ENCODE measurements around the gene PTPRT.

The PTPRT gene

DNA sequence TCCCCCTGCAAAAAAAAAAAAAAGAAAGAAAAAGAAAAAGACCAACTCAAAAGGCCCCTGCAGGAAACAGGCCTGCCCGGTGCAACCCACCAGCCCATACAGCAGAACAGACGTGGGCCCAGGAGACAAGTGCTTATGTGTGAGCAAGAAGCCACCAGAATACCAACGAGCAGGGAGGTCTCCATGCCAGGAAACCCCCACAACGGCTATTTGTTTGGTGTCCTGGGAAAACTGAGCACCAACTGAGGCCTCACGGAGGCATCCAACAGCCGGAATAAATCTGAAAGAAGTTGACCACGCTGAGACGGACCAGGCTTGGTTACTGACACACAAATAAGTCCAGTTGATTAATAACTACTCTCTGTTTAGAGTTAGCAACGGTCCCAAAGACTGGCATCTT is 29.7 kb downstream of the PTPRT start:
- no peak for DNase-seq (ENCODE audit: low read depth)
- TF ChIP-seq, protein P1, sequence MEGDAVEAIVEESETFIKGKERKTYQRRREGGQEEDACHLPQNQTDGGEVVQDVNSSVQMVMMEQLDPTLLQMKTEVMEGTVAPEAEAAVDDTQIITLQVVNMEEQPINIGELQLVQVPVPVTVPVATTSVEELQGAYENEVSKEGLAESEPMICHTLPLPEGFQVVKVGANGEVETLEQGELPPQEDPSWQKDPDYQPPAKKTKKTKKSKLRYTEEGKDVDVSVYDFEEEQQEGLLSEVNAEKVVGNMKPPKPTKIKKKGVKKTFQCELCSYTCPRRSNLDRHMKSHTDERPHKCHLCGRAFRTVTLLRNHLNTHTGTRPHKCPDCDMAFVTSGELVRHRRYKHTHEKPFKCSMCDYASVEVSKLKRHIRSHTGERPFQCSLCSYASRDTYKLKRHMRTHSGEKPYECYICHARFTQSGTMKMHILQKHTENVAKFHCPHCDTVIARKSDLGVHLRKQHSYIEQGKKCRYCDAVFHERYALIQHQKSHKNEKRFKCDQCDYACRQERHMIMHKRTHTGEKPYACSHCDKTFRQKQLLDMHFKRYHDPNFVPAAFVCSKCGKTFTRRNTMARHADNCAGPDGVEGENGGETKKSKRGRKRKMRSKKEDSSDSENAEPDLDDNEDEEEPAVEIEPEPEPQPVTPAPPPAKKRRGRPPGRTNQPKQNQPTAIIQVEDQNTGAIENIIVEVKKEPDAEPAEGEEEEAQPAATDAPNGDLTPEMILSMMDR (conservative IDR thresholded peaks at IDR 0.05; ENCODE audit: low read length), result no peak
- H3K4me3 ChIP-seq (ENCODE audit: low read length), result no peak overlapping the region

DNA sequence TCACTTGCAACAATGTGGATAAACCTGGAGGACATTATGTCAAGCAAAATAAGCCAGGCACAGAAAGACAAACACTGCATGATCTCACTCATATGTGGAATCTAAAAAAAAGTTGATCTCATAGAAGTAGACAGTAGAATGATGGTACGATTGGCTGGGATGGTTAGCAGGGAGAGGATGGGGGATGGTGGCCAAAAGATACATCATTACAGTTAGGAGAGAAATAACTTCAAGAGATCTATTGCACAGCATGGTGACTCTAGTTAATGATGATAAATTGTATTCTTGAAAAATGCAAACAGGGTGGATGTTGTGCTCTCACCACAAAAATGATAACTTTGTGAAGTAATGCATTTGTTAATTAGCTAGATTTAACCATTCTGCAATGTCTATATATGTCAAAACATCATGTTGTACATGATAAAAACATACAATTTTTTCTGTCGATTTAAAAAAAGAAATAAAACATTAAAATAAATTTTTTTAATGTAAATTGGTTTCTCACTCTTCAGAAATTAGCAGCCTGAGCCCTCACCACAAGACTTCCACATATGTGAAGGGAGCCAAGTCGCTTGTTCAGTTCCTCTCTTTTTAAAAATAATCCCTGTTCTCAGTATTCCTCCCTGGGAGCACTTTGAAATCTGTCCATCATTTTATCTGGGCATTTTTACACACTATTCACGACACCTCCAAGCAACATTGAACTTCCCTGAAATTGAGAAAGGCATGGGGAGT is 34.2 kb downstream of the PTPRT start:
- DNase-seq (ENCODE audit: low read depth), result no peak
- TF ChIP-seq, protein P1 (conservative IDR thresholded peaks at IDR 0.05; ENCODE audit: low read length), result no peak
- no peak overlapping the region for H3K4me3 ChIP-seq (ENCODE audit: low read length)

DNA sequence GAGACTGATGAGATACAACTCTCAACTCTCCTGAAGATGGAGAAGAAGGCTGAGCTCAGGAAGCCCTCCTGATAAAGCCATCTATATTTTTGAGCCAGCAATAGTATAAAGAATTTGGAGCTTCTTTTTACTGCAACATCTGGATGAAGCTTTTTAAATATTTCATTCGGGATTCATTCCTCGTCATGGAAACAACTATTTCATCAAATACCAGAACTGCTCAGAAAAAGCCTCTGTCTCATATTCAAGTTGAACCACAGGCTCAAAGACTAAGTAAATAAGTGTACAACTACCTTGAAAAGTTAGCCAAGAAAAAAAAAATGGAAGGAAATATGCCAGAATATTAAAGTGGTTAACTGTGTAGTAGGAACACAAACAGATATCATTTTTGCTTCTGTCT is 37.8 kb downstream of the PTPRT start:
- no peak for DNase-seq (ENCODE audit: low read depth)
- H3K4me3 ChIP-seq (ENCODE audit: low read length), result no peak overlapping the region
- TF ChIP-seq, protein P1 (conservative IDR thresholded peaks at IDR 0.05; ENCODE audit: low read length), result no peak

DNA sequence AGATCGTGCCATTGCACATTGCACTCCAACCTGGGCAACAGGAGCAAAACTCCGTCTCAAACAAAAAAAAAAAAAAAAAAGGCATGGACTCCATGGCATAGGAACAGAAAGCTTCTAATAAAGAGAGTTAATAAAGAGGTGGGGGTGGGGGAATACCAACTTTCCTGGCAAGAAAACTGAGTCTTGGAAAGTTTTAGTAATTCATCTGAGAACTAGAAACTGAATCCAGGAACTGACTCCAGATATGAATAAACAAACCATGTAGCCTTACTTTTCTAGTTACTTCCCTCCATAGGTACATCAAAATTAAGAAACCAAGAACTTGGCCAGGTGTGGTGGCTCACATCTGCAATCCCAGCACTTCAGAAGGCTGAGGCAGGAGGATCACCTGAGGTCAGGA is 38.5 kb downstream of the PTPRT start:
- TF ChIP-seq, protein P1 (conservative IDR thresholded peaks at IDR 0.05; ENCODE audit: low read length), result no peak
- no peak for DNase-seq (ENCODE audit: low read depth)
- no peak overlapping the region for H3K4me3 ChIP-seq (ENCODE audit: low read length)

DNA sequence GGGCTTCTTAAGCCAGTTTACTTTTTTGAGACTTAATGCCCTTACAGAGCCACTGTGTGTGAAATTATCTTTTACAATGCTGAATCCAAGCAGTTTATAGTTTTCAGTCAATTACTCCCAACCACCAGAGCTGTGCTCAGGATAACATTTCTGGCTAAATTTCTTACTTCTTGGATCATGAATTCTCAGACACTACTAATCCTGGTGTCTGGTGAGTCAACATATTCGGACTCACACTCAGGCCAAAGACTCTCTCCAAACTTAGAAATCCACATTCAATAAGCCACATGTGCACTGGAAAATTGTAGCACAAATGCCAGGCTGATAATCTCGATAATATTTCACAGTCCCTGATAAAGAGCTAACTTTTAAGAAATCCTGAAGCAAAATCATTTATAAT is 49.0 kb downstream of the PTPRT start:
- H3K4me3 ChIP-seq (ENCODE audit: low read length), result no peak overlapping the region
- TF ChIP-seq, protein P1 (conservative IDR thresholded peaks at IDR 0.05; ENCODE audit: low read length), result no peak
- DNase-seq (ENCODE audit: low read depth), result no peak

DNA sequence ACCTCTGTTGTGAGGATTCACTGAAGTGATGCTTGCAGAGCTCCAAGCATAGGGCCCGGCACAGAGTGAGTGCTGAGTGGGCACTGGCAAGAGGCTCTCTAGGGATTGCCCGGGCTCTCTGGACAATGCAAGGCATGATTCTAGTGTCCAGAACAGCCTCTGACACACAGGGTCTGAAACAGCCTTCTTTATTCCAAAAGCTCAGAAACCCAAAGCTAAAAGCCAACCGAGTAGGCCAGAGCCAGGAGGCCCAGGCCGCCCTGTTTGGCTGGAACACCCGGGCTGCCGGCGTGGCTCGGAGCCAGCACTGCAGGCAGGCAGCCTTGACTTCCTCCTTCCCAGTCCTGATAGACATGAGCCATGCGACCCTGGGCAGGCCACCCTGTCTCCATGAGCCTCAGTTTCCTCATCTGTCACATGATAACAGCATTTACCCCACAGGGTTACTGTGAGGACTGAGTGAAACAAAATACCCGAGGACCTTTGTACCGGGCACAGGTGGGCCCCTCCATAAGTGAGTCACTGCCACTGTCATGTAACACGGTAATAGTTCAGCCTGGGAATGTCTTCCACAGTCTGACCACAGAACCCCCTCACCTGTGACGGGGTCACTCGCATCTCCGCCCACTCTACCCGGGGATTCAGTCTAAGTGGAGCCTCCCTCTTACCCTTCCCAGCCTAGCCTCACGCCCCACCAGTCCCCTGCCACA is 51.5 kb downstream of the PTPRT start:
- no peak for DNase-seq (ENCODE audit: low read depth)
- no peak overlapping the region for H3K4me3 ChIP-seq (ENCODE audit: low read length)
- TF ChIP-seq, protein P1 (conservative IDR thresholded peaks at IDR 0.05; ENCODE audit: low read length), result no peak

DNA sequence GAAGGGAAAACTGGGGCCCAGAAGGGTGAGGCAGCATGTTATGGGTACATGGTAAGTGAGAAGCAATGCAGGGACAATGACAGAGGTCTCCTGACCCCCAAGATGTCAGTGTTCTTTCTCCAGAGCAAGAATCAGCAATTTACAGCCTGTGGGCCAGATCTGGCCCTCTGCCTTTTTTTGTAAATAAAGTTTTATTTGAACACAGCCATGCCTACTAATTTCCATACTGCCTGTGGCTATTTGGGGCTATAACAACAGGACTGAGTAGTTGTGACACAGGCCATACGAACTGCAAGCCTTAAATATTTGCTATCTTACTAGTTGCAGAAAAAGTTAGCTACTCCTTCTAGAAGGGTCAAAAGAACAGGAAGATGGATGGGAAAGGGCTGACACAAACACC is 52.5 kb downstream of the PTPRT start:
- TF ChIP-seq, protein P1 (conservative IDR thresholded peaks at IDR 0.05; ENCODE audit: low read length), result no peak
- no peak for DNase-seq (ENCODE audit: low read depth)
- no peak overlapping the region for H3K4me3 ChIP-seq (ENCODE audit: low read length)

All from AG10803 (cell line).